Stimulated activated CD4-positive, alpha-beta T cell treated with anti-CD3 and anti-CD28 coated beads, Interleukin-12 subunit alpha, Interleukin-12 subunit beta, amount 100 ng/mL, for 4 hours (primary cell): ENCODE data around the gene ARHGAP21.
"Not testable (repeated sequence)": the region's sequence is repeated elsewhere in the genome, so short reads cannot be mapped to it uniquely, and the experiment has no call there.

ENCODE experiments used
- DNase-seq: peaks from one replicate; pipeline ENCODE4 v3.0.0-alpha.2; 2020

ARHGAP21 gene

GRCh38 chr10:24723788-24724380 lies at the start of gene ARHGAP21:
Gene ARHGAP21, minus strand, starts transcription at chr10:24723887. Its CDS starts 1,988 bp downstream, at chr10:24721899.
- DNase-seq: peak; percentile 29

DNA sequence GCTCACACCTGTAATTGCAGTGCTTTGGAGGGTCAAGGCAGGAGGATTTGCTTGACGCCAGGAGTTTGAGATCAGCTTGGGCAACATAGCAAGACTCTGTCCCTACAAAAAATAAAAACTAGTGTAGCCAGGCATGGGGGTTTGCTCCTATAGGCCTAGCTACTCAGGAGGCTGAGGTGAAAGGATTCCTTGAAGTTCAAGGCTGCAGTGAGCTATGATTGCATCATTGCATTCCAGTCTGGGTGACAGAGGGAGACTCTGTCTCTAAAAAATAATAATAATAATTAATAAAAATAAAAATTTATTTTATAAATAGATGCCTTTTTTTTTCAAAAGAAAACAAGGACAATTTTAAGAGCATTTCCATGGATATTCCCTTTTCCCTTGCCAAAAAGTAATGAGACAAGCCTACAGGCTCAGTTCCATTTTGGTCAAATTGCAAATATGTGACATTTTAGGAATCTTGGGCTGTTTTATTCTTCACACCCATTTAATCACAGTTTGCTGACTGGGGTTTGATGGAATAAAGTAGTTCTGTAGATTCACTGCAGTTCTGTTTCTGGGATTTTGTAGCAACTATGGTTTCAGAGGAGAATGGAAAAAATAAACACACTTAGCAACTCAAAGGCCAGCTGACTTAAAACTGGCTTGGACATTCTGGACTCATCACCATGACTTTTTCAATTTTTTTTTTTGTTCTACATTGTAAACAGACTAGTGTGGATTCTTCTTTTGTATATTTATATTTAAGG lies 48.4 kb upstream of the ARHGAP21 start:
- no peak for DNase-seq

DNA sequence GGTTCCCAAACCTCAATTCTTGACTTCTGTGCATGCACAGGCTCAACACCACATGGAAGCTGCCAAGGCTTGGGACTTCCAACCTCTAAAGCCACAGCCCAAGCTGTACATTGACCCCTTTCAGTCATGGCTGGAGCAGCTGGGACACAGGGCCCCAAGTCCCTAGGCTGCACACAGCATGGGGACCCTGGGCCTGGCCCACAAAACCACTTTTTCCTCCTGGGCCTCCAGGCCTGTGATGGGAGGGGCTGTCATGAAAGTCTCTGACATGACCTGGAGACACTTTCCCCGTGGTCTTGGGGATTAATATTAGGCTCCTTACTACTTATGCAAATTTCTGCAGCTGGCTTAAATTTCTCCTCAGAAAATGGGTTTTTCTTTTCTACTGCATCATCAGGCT lies 41.3 kb upstream of the ARHGAP21 start:
- DNase-seq: not testable (repeated sequence)

DNA sequence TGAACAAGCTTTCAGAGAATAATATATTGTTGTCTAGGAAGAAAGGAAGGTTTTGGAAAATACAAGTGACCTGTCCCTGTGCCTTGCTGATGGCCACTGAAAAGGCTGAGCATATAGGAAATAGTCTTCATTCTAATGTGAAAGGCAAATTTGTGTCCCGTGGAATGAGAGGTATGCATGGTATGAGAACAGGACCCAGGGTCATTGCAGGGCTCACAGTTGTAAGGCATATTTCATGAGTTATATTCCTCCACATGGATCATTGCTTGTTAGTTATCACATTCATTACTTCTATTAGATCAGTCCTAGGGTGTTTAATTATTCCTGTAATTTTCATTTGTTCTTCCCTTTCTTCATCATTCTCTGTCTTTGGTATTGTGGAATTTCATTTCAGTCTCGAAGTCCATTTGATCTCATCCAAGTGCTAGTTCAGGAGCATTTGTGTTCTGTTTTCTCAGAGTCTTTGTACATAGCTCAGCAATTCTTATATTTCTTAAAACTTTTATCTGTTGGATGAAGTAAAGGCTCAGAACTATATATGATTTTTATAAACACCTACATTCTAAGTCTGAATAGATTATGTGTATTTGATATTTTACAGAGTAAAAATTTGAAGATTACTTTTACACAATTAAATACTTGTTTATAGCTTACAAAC lies 39.4 kb upstream of the ARHGAP21 start:
- no peak for DNase-seq

DNA sequence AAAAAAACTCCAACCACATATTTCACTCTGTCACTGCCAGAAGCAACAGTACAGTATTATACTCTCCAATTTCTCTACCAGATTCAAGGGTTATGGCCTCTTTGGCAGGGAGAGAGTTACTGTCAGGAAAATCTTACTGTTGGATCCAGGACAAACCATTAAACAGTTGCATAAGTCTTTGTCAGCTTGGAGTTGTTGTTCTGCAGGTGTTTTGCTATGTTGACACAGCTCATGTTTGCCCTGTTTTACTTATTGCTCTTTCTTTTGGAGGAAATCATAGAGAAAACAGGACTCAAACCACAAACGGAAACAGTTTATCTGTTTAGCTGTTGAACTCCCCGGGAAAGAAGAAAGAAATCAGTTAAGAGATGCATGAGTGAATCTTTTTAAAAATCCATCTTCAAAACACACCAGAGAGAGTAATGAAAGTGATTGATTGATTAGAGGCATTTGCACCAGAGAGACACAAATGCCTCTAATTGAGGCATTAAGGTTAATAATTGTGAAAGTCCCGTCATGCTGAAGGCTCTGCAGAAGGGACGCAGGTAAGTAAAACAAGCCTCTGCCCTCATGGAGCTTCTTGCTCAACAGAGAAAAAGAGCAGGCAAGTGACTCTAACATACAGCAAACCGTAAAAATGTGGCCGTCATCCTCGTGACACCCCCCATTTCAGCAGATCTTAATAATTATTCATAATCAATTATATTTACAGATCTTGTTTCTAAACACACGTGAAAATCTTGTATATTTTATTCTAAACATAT lies 38.7 kb upstream of the ARHGAP21 start:
- DNase-seq: no peak

GRCh38 chr10:24759672-24760071 lies 36.0 kb upstream of the ARHGAP21 start:
- DNase-seq: no peak

- not testable (repeated sequence) for DNase-seq
Measured at GRCh38 chr10:24758254-24758653, 34.6 kb upstream of the ARHGAP21 start.

DNA sequence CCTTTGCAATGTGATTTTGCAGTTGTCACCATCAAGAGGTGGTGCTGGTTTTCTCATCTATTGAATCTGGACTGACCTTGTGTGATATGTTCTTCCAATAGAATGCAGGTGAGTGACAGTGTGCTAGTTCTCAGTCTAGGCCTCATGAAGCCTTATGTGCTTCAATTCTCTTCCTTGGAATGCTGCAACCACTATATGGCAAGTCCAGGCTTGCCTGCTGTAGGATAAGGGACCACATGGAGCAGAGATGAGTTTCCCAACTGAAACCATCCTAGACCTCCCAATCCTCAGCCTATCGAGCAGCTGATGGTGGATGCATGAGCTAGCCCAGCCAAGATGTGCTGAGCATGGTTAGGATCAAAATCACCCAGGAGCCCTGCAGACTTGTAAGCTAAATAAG lies 32.6 kb upstream of the ARHGAP21 start:
- no peak for DNase-seq

GRCh38 chr10:24751716-24752115 lies 28.0 kb upstream of the ARHGAP21 start:
- DNase-seq: no peak

- DNase-seq: no peak
Measured at GRCh38 chr10:24750695-24751094, 27.0 kb upstream of the ARHGAP21 start.

- no peak for DNase-seq
Measured at GRCh38 chr10:24748214-24748613, 24.5 kb upstream of the ARHGAP21 start.

DNA sequence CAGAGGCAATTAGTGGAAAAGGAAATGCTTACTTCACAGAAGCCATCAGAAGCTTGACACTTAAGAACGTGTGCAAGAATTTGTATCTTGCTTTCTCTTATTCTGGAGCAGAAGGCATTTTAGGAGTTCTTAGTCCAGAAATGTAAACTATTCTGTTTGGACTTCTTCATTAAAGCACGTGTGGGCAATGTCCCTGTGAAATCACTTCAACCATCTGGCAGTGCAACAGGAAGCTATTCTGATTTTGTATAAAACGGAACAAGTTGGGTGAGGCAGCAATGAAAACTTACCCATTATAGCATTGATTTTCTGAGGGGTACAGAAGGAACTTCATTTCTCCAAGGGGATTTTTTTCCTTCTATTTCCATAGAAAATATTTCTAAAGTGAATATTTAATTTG lies 21.3 kb upstream of the ARHGAP21 start:
- no peak for DNase-seq

- DNase-seq: no peak
Measured at GRCh38 chr10:24740714-24741113, 17.0 kb upstream of the ARHGAP21 start.

DNA sequence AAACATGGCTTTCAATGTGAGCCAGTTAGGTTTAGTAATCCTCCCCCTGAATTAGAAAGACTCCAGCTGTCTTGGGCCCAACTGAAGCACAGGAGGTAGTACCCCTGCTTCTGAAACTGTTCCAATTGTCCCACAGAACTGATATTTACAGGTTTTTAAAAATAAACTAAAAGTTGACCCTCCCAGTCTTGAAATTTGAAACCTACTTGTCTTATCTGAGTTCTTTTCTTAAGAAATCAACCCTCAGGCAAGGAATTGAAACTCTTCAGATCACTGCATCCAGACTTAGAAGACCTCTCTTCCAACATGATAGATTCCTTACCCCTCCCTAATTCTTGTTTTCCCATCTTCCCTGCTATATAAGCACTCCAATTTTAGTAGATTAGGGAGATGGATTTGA lies 13.3 kb upstream of the ARHGAP21 start:
- no peak for DNase-seq

DNA sequence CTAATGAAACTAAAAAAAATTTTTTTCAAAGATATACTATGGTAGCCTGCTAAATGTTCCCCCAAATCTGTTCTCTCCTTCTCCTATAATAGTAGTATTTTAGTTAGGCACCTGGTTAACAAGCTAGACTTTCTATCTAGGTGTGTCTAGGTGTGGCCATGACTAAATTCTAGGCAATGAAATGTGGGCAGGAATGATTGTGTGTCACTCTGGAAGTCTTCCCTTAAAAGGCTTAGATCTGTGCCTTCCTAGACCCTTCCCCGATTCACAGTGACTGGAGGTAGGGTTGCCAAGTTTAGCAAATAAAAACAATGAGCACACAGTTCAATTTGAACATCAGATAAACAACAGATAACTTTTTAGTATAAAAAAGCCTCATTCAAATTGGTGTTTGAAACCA lies 8.3 kb upstream of the ARHGAP21 start:
- no peak for DNase-seq

- DNase-seq: no peak
Measured at GRCh38 chr10:24730811-24731210, 7.1 kb upstream of the ARHGAP21 start.

DNA sequence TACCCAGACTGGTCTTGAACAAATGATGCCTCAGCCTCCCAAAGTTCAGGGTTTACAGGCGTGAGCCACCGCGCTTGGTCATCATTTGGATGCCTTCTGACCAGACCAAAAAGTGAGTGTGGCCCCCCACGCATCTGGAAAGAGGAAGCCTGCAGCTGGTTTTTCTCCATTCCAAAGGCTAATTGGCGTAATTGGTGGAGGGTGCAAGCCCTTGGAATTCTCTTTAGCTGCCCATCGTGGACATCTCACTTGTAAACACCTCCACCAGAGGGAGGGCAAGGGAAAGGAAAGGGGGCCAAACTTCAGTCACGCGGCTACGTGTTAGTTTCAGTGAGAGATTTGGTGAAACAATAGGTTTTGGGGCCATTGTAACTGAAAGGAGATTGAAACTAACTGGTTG lies 4.1 kb upstream of the ARHGAP21 start:
- DNase-seq: no peak

DNA sequence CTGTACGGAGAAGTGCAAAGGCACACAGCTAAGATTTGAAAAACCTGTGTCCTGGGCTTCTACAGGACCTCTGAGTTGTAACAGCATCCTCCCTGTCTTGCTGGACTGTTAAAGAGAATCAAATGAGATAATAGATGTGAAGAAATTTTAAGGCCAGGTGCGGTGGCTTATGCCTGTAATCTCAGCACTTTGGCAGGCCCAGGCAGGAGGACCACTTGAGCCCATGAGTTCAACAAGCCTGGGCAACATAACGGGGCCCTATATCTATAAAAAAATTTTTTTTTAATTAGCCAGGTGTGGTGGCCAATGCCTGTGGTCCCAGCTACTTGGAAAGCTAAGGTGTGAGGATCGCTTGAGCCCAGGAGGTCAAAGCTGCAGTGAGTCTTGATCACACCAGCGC lies 2.9 kb upstream of the ARHGAP21 start:
- no peak for DNase-seq

- DNase-seq: not testable (repeated sequence)
Measured at GRCh38 chr10:24726029-24726428, 2.3 kb upstream of the ARHGAP21 start.

DNA sequence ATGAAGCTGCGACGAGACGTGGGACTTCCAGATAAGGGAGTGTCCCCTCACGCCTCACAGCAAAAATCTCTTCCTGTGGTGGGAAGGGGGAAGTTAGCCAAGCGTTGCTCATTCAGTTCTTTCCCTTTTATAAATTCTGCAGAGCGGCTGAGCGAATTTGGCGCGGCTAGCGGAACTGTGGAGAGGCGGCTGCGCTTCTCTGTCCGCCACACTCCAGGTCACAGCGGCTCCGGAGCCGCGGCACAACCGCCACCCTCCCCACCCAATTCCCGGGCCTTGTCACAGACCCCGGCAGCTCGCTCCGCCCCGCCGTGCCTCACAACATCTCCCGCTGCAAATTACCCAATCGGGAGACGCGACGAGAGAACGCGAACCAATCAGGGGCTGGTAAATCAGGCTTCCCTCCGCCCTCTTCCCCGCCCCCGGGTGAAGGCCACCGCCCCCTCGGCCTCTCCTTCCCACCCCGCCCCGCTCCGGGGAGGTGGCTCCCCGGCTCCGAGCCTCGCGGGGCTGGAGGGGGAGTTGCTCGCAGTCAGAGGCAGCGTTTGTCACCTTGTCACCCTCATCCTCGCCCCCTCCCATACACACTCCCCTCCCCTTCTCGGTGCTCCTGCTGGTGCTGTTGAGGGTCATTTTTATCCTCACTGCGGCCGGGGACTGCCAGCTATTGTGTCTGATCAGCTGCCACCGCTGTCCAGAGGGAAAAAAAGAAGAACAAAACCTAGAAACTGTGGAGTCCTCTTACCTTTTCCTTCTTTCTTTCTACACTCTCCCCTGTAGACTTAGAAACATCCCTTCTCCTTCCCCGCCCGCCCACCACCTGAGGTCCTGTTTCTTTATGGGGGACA lies 918 bp upstream of the ARHGAP21 start:
- peak; percentile 95 for DNase-seq

GRCh38 chr10:24723386-24723787 lies 300 bp downstream of the ARHGAP21 start:
- DNase-seq: no peak

GRCh38 chr10:24722676-24723385 lies 856 bp downstream of the ARHGAP21 start:
- DNase-seq: peak; percentile 33
